Thyroid gland (tissue), 4 donors: ENCODE measurements around the gene DEFB126. TPM values are rescaled to one million over a fixed set of nuclear protein-coding genes. Genes with fewer than 3 reads are reported as not detected.
"Not testable (repeated sequence)": the region's sequence is repeated elsewhere in the genome, so short reads cannot be mapped to it uniquely, and the experiment has no call there.

Experiments used
- DNase-seq, 2 donors: peaks; one replicate each; pipeline ENCODE4 v3.0.0-alpha.2; 2019
- H3K27ac ChIP-seq, 3 donors: fragments of 200-600 bp; sonication (generic); 1 replicate in 2 of 3; 2 replicates in 1 of 3; pipeline ENCODE4 v1.5.1; 2016 to 2019; ENCODE audit warnings: mild to moderate bottlenecking in 1 of 3, moderate library complexity in 1 of 3
- H3K27me3 ChIP-seq: fragments of 200-600 bp; sonication (generic); one replicate; pipeline ENCODE4 v1.5.1; 2019
- H3K36me3 ChIP-seq, 2 donors: fragments of 200-600 bp; sonication (generic); one replicate each; pipeline ENCODE4 v1.5.1; 2016 to 2019
- H3K4me1 ChIP-seq, 2 donors: fragments of 200-600 bp; sonication (generic); one replicate each; pipeline ENCODE4 v1.5.1; 2017 to 2019
- H3K4me3 ChIP-seq, 3 donors: fragments of 200-600 bp; sonication (generic); replicated peaks in 1 of 3; 1 replicate in 2 of 3; 2 replicates in 1 of 3; pipeline ENCODE4 v1.5.1; 2016; ENCODE audit warnings: mild to moderate bottlenecking in 1 of 3
- H3K9me3 ChIP-seq: fragments of 200-600 bp; sonication (generic); one replicate; pipeline ENCODE4 v1.5.1; 2017
- CTCF ChIP-seq, 6 experiments: fragments of 200-600 bp in 3 of 6; fragments of 450-650 bp in 3 of 6; sonication (generic) in 3 of 6; IDR thresholded peaks; one replicate each; pipeline ENCODE4 v1.5.1; 2016 to 2019; ENCODE audit warnings: antibody characterized with exemption in 6 of 6, mild to moderate bottlenecking in 2 of 6, inconsistent platforms in 1 of 6, moderate library complexity in 1 of 6
- POLR2A ChIP-seq, 2 donors: fragments of 450-650 bp; IDR thresholded peaks; one replicate each; pipeline ENCODE4 v1.6.1; 2017; ENCODE audit warnings: antibody characterized with exemption in 2 of 2, mild to moderate bottlenecking in 2 of 2, moderate library complexity in 1 of 2
- WGBS, 2 donors: methylation state at CpG; one replicate each; pipeline ENCODE4 v1.1.5; 2017; 5-methylcytosine and 5-hydroxymethylcytosine counted together
- intact Hi-C: fragments of 100-400 bp; cut with DNase I; formaldehyde crosslinking; loops from one replicate; pipeline ENCODE4 v1.15.1; 2023
- total RNA-seq, 4 donors: library from RNA; depleted of rRNA; stranded (reverse); fragments of >200 nt; gene quantifications; one replicate each; pipeline ENCODE4 v1.2.3, GENCODE V29; 2016

Gene DEFB126
- total RNA-seq: not detected

GRCh38 chr20:142290-142689 lies at the start of gene DEFB126:
TSS of gene DEFB126 (plus strand) at chr20:142590. CDS start at chr20:142629, 39 bp downstream.
- H3K4me3 ChIP-seq: no peak within 1 kb of the TSS

GRCh38 chr20:93641-94040 lies 48.7 kb upstream of the DEFB126 start:
- intact Hi-C loops: no loop called here
- no peak for TF ChIP-seq CTCF (IDR thresholded peaks at IDR 0.05)
- TF ChIP-seq POLR2A (IDR thresholded peaks at IDR 0.05): no peak

More at GRCh38 chr20:142290-142689, at the start of gene DEFB126:
- no peak for DNase-seq
- intact Hi-C loops: no loop called here
- no peak for TF ChIP-seq POLR2A (IDR thresholded peaks at IDR 0.05)
- no peak within 1 kb of the TSS for H3K27ac ChIP-seq
- 52 to 70% methylated on average over 1 of the region's 1 CpG for WGBS, 2 donors
- H3K27me3 ChIP-seq: no peaks in the 10 kb centered on the region
- no peaks in the 10 kb centered on the region for H3K4me1 ChIP-seq
- H3K9me3 ChIP-seq: no peaks in the 10 kb centered on the region
- no peaks in the 10 kb centered on the region for H3K36me3 ChIP-seq

GRCh38 chr20:95215-95614 lies 47.2 kb upstream of the DEFB126 start:
- WGBS, 2 donors: 81 to 84% methylated on average over 4 of the region's 4 CpGs
- H3K27me3 ChIP-seq: no peaks in the 10 kb centered on the region
- no peak for DNase-seq
- no peak overlapping the region for H3K4me3 ChIP-seq
- no peak overlapping the region for H3K27ac ChIP-seq
- intact Hi-C loops: no loop called here
- H3K9me3 ChIP-seq: no peaks in the 10 kb centered on the region
- H3K36me3 ChIP-seq: no peaks in the 10 kb centered on the region
- H3K4me1 ChIP-seq: no peaks in the 10 kb centered on the region
- TF ChIP-seq POLR2A (IDR thresholded peaks at IDR 0.05) (no peak), CTCF (IDR thresholded peaks at IDR 0.05) (no peak)

More at GRCh38 chr20:93641-94040, 48.7 kb upstream of the DEFB126 start:
- Histone ChIP-seq H3K4me1 (no peaks in the 10 kb centered on the region), H3K27me3 (no peaks in the 10 kb centered on the region), H3K36me3 (no peaks in the 10 kb centered on the region), H3K27ac (no peak overlapping the region), H3K4me3 (no peak overlapping the region), H3K9me3 (no peaks in the 10 kb centered on the region)
- no peak for DNase-seq

GRCh38 chr20:97691-98090 lies 44.7 kb upstream of the DEFB126 start:
- WGBS, 2 donors: 77 to 82% methylated on average over 5 of the region's 5 CpGs
- intact Hi-C loops, H3K27me3 ChIP-seq: not testable (repeated sequence)

GRCh38 chr20:101975-102374 lies 40.4 kb upstream of the DEFB126 start:
- TF ChIP-seq CTCF (IDR thresholded peaks at IDR 0.05) (no peak), POLR2A (IDR thresholded peaks at IDR 0.05) (no peak)
- intact Hi-C loops: no loop called here
- DNase-seq: no peak

More at GRCh38 chr20:97691-98090, 44.7 kb upstream of the DEFB126 start:
- H3K9me3 ChIP-seq, H3K4me1 ChIP-seq, DNase-seq, H3K36me3 ChIP-seq, H3K27ac ChIP-seq, H3K4me3 ChIP-seq: not testable (repeated sequence)

GRCh38 chr20:103456-103855 lies 38.9 kb upstream of the DEFB126 start:
- intact Hi-C loops: no loop called here
- DNase-seq: no peak
- no peaks in the 10 kb centered on the region for H3K4me1 ChIP-seq
- TF ChIP-seq POLR2A (IDR thresholded peaks at IDR 0.05): no peak
- TF ChIP-seq CTCF (IDR thresholded peaks at IDR 0.05): no peak
- H3K27me3 ChIP-seq: no peaks in the 10 kb centered on the region
- no peaks in the 10 kb centered on the region for H3K36me3 ChIP-seq
- H3K4me3 ChIP-seq: no peak overlapping the region
- no peaks in the 10 kb centered on the region for H3K9me3 ChIP-seq
- WGBS, 2 donors: 70 to 90% methylated on average over 2 of the region's 5 CpGs
- H3K27ac ChIP-seq: no peak overlapping the region

More at GRCh38 chr20:101975-102374, 40.4 kb upstream of the DEFB126 start:
- H3K36me3 ChIP-seq: no peaks in the 10 kb centered on the region
- no peaks in the 10 kb centered on the region for H3K9me3 ChIP-seq
- no peaks in the 10 kb centered on the region for H3K4me1 ChIP-seq
- no peak overlapping the region for H3K4me3 ChIP-seq
- no peak overlapping the region for H3K27ac ChIP-seq
- no peaks in the 10 kb centered on the region for H3K27me3 ChIP-seq
